ENCODE measurements around the gene SIGLEC7.
"Not testable (repeated sequence)": the region's sequence is repeated elsewhere in the genome, so short reads cannot be mapped to it uniquely, and the experiment has no call there.

Gene SIGLEC7

GRCh38 chr19:51139299-51140014 is 2.6 kb upstream of the SIGLEC7 start:
- DNase-seq (no peak), ATAC-seq (no peak)
- Mint-ChIP-seq H3K27ac (no peak overlapping the region), H3K4me3 (no peak overlapping the region), H3K36me3 (ENCODE audit: low read depth) (no peaks in the 10 kb centered on the region), H3K4me1 (peaks cover 39% of the 10 kb centered on the region), H3K9me3 (peaks cover 12% of the 10 kb centered on the region), H3K27me3 (no peaks in the 10 kb centered on the region)

- no peak overlapping the region for H3K27ac Mint-ChIP-seq
- ATAC-seq (no peak), DNase-seq (no peak)
- H3K36me3 Mint-ChIP-seq (ENCODE audit: low read depth), result no peaks in the 10 kb centered on the region
- peaks cover 35% of the 10 kb centered on the region for H3K4me1 Mint-ChIP-seq
- H3K4me3 Mint-ChIP-seq, result no peak overlapping the region
- H3K27me3 Mint-ChIP-seq, result no peaks in the 10 kb centered on the region
- H3K9me3 Mint-ChIP-seq, result peaks cover 5% of the 10 kb centered on the region
These were observed 1.7 kb upstream of the SIGLEC7 start for GRCh38 chr19:51140441-51140840.

DNA sequence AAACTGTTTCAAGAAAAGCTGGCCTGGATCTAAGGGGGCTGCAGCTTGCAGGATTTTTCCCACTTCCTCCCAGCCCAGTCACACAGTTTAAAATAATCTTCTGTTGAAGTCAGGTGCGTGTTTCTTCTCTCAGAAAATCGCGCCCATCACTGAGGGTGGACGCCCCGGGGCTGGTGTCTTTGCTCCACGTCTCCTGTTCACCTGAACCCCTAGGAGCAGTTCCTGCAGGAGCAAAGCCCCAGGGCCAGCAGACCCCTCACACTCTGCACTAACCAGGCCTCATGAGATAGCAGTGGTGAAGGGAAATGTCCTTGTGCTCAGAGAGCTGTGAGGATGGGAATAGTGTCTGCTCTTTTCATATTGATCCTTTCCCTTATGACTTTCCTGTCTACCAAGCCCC is 920 bp upstream of the SIGLEC7 start:
- Mint-ChIP-seq H3K27me3 (no peaks in the 10 kb centered on the region), H3K9me3 (peaks cover under 1% of the 10 kb centered on the region), H3K4me3 (no peak overlapping the region), H3K36me3 (ENCODE audit: low read depth) (no peaks in the 10 kb centered on the region), H3K27ac (no peak overlapping the region), H3K4me1 (peaks cover 29% of the 10 kb centered on the region)
- ATAC-seq (no peak), DNase-seq (no peak)

DNA sequence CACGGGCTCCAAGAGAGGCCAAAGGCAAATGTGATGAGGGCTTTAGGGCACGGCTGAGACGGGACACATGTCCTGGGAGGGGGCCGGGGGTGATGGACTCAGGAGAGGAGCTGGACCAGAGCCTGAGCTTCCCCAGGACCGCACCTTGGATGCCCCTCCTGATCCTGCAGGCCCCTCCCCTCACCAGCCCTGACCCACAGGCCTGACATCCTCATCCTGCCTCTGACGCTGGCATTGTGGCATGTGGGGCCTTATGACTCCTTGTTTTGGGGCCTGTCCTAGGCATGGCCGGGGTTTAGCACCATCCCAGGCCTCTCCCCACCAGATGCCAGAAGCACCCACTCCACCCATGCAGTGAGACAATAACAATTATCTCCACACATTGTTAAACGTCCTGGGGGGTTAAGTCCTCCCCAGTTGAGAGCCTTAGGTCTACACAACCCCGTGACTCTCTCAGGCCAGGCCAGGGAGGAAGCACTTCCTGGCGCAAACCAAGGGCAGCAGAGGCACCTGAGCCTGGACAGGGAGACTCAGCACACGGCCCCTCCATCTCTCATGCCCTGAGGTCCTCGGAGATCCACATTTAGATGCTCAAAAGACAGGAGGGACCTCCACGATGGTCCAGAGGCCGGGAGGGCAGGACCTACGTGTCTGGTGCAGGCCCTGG is 841 bp downstream of the SIGLEC7 start:
- H3K36me3 Mint-ChIP-seq (ENCODE audit: low read depth); H3K27ac Mint-ChIP-seq; H3K9me3 Mint-ChIP-seq; DNase-seq; ATAC-seq; H3K4me3 Mint-ChIP-seq; H3K27me3 Mint-ChIP-seq: not testable (repeated sequence)
- peaks cover 12% of the 10 kb centered on the region for H3K4me1 Mint-ChIP-seq

- H3K4me3 Mint-ChIP-seq, result no peak overlapping the region
These were observed 1.4 kb downstream of the SIGLEC7 start for GRCh38 chr19:51143486-51143885.

GRCh38 chr19:51144482-51145045 is 2.5 kb downstream of the SIGLEC7 start:
- Mint-ChIP-seq H3K9me3 (no peaks in the 10 kb centered on the region), H3K36me3 (ENCODE audit: low read depth) (no peaks in the 10 kb centered on the region), H3K27ac (no peak overlapping the region), H3K27me3 (no peaks in the 10 kb centered on the region), H3K4me3 (no peak overlapping the region), H3K4me1 (peaks cover 6% of the 10 kb centered on the region)
- ATAC-seq (no peak), DNase-seq (no peak)

More at GRCh38 chr19:51143486-51143885, 1.4 kb downstream of the SIGLEC7 start:
- Mint-ChIP-seq H3K27ac (no peak overlapping the region), H3K27me3 (no peaks in the 10 kb centered on the region), H3K4me1 (peaks cover 10% of the 10 kb centered on the region), H3K9me3 (no peaks in the 10 kb centered on the region), H3K36me3 (ENCODE audit: low read depth) (no peaks in the 10 kb centered on the region)
- no peak for ATAC-seq
- DNase-seq, result no peak

- Mint-ChIP-seq H3K4me1 (peaks cover 5% of the 10 kb centered on the region), H3K27me3 (no peaks in the 10 kb centered on the region), H3K36me3 (ENCODE audit: low read depth) (no peaks in the 10 kb centered on the region), H3K9me3 (no peaks in the 10 kb centered on the region), H3K4me3 (no peak overlapping the region), H3K27ac (no peak overlapping the region)
- DNase-seq (no peak), ATAC-seq (no peak)
These were observed 3.9 kb downstream of the SIGLEC7 start for GRCh38 chr19:51145916-51146493.

DNA sequence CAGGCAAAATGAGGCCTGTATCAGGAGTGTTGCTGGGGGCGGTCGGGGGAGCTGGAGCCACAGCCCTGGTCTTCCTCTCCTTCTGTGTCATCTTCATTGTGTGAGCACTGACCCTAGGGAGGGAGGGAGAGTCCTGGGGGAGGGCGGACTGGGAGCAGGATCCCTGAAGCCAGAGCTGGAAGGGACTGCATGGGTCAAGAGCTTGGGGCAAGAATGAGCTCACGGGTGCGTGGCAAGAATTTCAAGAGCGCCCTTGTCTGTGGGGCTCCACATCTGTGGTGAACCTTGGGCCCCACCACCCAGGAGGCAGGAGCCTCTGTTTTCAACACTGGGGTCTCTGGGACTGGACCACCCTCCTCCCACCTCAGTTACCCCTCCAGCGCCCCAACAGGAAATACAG is 4.7 kb downstream of the SIGLEC7 start:
- DNase-seq, result no peak
- no peak overlapping the region for H3K4me3 Mint-ChIP-seq
- H3K36me3 Mint-ChIP-seq (ENCODE audit: low read depth), result no peaks in the 10 kb centered on the region
- ATAC-seq, result no peak
- no peak overlapping the region for H3K27ac Mint-ChIP-seq
- no peaks in the 10 kb centered on the region for H3K27me3 Mint-ChIP-seq
- H3K4me1 Mint-ChIP-seq, result peaks cover 5% of the 10 kb centered on the region
- no peaks in the 10 kb centered on the region for H3K9me3 Mint-ChIP-seq

GRCh38 chr19:51147663-51148062 is 5.6 kb downstream of the SIGLEC7 start:
- Mint-ChIP-seq H3K9me3 (no peaks in the 10 kb centered on the region), H3K36me3 (ENCODE audit: low read depth) (no peaks in the 10 kb centered on the region), H3K27ac (no peak overlapping the region), H3K4me3 (no peak overlapping the region), H3K27me3 (no peaks in the 10 kb centered on the region), H3K4me1 (peaks cover 5% of the 10 kb centered on the region)
- ATAC-seq, result no peak
- no peak for DNase-seq

DNA sequence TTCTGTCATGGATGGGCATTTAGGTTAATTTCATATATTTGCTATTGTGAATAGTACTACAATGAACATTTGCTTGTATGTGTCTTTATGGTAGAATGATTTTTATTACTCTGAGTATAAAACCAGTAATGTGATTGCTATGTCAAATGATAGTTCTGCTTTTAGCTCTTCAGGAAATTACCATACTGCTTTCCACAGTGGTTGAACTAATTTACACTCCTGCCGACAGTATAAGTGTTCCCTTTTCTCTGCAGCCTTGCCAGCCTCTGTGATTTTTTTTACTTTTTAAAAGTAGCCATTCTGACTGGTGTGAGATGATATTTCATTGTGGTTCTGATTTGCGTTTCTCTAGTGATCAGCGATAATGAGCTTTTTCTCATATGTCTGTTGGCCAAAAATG is 6.5 kb downstream of the SIGLEC7 start:
- ATAC-seq, result no peak
- Mint-ChIP-seq H3K4me1 (peaks cover 5% of the 10 kb centered on the region), H3K36me3 (ENCODE audit: low read depth) (no peaks in the 10 kb centered on the region)

GRCh38 chr19:51150627-51151026 is 8.5 kb downstream of the SIGLEC7 start:
- no peak for DNase-seq
- no peak for ATAC-seq
- peaks cover 3% of the 10 kb centered on the region for H3K4me1 Mint-ChIP-seq
- H3K4me3 Mint-ChIP-seq, result no peak overlapping the region
- H3K27ac Mint-ChIP-seq, result no peak overlapping the region
- no peaks in the 10 kb centered on the region for H3K27me3 Mint-ChIP-seq
- no peaks in the 10 kb centered on the region for H3K9me3 Mint-ChIP-seq
- no peaks in the 10 kb centered on the region for H3K36me3 Mint-ChIP-seq (ENCODE audit: low read depth)

More for the DNA sequence above, 6.5 kb downstream of the SIGLEC7 start:
- H3K4me3 Mint-ChIP-seq, result no peak overlapping the region
- no peak for DNase-seq
- no peak overlapping the region for H3K27ac Mint-ChIP-seq
- no peaks in the 10 kb centered on the region for H3K9me3 Mint-ChIP-seq
- no peaks in the 10 kb centered on the region for H3K27me3 Mint-ChIP-seq

- H3K9me3 Mint-ChIP-seq, result no peaks in the 10 kb centered on the region
These were observed 14.6 kb downstream of the SIGLEC7 start for GRCh38 chr19:51156710-51157109.

DNA sequence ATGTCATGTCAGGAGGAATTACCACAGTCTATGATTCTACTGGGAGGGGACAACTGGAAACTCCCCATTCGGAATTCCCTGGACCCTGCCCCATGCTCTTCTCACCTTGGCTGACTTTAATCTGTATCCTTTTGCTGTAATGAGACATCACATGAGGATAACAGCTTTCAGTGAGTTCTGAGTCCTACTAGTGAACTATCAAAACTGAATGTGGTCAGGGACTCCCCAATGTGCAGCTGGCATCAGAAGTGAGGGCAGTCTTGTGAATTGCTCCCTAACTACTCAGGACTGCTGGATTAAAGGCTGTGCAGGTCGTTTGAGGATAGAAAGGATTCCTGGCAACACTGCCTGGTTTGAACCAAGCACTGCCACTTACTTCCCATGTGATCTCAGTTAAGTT is 15.2 kb downstream of the SIGLEC7 start:
- no peak overlapping the region for H3K27ac Mint-ChIP-seq
- H3K4me3 Mint-ChIP-seq, result no peak overlapping the region
- H3K36me3 Mint-ChIP-seq (ENCODE audit: low read depth), result no peaks in the 10 kb centered on the region
- H3K4me1 Mint-ChIP-seq, result peaks cover 10% of the 10 kb centered on the region
- ATAC-seq, result no peak
- no peak for DNase-seq
- H3K27me3 Mint-ChIP-seq, result no peaks in the 10 kb centered on the region
- H3K9me3 Mint-ChIP-seq, result no peaks in the 10 kb centered on the region

More at GRCh38 chr19:51156710-51157109, 14.6 kb downstream of the SIGLEC7 start:
- no peaks in the 10 kb centered on the region for H3K27me3 Mint-ChIP-seq
- DNase-seq, result no peak
- H3K4me1 Mint-ChIP-seq, result peaks cover 9% of the 10 kb centered on the region
- H3K27ac Mint-ChIP-seq, result no peak overlapping the region
- ATAC-seq, result no peak
- H3K4me3 Mint-ChIP-seq, result no peak overlapping the region
- H3K36me3 Mint-ChIP-seq (ENCODE audit: low read depth), result no peaks in the 10 kb centered on the region

DNA sequence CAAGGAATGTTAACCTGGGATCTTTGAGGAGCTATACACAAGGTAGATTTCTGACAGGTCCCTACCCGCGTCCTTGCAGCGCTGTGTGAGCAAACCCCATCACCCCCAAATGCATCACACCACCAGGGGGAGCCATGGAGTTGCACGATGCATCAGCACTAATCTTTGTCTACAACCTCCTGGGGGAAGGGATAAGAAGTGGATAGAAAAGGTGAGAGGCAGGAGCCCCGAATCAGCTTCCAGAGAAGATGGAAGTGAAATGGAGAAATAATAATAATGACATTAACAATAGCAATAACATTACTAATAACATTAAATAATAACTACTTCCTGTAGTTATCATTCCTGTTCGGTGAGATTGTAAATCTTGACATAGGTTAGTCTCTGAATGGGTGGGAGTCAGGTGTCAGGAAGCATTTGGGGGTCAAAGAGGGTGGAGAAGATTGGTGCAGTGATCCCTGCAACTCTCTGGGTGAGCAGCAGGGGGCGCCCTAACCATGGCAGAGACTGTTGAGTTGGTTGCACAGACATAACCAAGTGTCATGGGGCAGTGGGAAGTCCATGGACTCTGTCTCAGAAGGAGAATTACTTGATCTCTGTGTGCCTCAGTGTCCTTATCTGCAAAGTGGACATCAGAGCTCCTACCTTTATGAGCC is 16.5 kb downstream of the SIGLEC7 start:
- ATAC-seq (peak; percentile 70), DNase-seq (peak; percentile 88)
- H3K4me3 Mint-ChIP-seq, result no peak overlapping the region
- no peak overlapping the region for H3K27ac Mint-ChIP-seq
- H3K27me3 Mint-ChIP-seq, result no peaks in the 10 kb centered on the region
- H3K36me3 Mint-ChIP-seq (ENCODE audit: low read depth), result no peaks in the 10 kb centered on the region
- H3K4me1 Mint-ChIP-seq, result peaks cover 10% of the 10 kb centered on the region
- no peaks in the 10 kb centered on the region for H3K9me3 Mint-ChIP-seq
